NT2/D1 (cell line): ENCODE measurements around the gene RASL10B.

Experiments used
- SUZ12 ChIP-seq: IDR thresholded peaks from 2 replicates; pipeline ENCODE4 v1.6.1; 2011; ENCODE audit not compliant: insufficient read length, insufficient read depth; ENCODE audit errors: extremely low read depth
- ZNF274 ChIP-seq: IDR thresholded peaks from 2 replicates; pipeline ENCODE4 v1.6.1; 2011; ENCODE audit warnings: mild to moderate bottlenecking, low read depth, low read length

DNA sequence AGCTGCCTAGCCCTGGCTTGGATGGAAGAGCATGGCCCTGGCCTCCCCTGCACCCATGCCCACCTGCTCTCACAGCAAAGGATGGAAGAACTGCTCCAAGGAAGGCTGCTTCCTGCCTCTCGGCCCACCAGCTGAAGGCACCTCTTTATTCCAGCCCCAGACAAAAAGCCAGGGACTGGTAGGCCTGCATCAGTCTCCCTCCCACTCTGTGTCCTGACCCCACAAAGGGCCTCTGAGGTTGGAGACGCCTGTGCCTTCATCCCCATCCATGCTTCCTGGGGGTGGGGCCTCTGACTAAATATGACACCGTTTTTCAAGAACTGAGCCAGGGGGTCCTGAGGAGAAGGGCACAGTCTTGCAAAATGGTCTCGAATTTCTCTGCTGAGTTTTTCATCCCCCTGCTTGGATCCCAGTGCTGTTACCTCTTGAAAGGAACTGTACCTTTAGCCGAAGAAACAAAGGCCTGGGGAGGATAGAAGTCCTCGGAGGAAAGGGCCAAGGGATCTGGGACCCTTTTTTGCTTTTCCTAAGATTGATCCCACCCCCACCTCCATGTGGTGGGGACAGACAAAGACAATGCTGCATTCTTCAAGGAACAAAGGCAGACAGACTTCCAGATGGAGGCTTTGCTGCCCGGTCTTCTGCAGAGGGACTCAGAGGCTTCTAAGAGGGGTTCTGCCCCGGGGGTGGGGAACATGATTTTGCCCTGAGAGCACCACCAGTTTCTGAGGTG, 34.5 kb downstream of the RASL10B start:
- TF ChIP-seq SUZ12, result no peak
- no peak for TF ChIP-seq ZNF274
